ENCODE results near the gene NCKAP5. TPM values are rescaled to one million over a fixed set of nuclear protein-coding genes. Genes with fewer than 3 reads are reported as not detected.

The NCKAP5 gene
- total RNA-seq, 1 donor from 2014 or later = 0.20 TPM

GRCh38 chr2:132740081-132740720, 828.1 kb downstream of the NCKAP5 start:
- Mint-ChIP-seq H3K4me1 (ENCODE audit: low read depth, unreplicated experiment) (no peaks in the 10 kb centered on the region), H3K4me3 (ENCODE audit: unreplicated experiment) (no peak overlapping the region), H3K9me3 (ENCODE audit: unreplicated experiment) (peaks cover 1% of the 10 kb centered on the region), H3K36me3 (ENCODE audit: unreplicated experiment) (peaks cover 5% of the 10 kb centered on the region), H3K27ac (ENCODE audit: unreplicated experiment) (no peak overlapping the region), H3K27me3 (ENCODE audit: unreplicated experiment) (no peaks in the 10 kb centered on the region)
- no peak for TF ChIP-seq CTCF (IDR thresholded peaks at IDR 0.05; ENCODE audit: partially characterized antibody, unreplicated experiment)
- DNase-seq = no peak

- Mint-ChIP-seq H3K9me3 (ENCODE audit: unreplicated experiment) (peaks cover 1% of the 10 kb centered on the region), H3K27me3 (ENCODE audit: unreplicated experiment) (no peaks in the 10 kb centered on the region), H3K27ac (ENCODE audit: unreplicated experiment) (no peak overlapping the region), H3K36me3 (ENCODE audit: unreplicated experiment) (peaks cover 5% of the 10 kb centered on the region), H3K4me3 (ENCODE audit: unreplicated experiment) (no peak overlapping the region), H3K4me1 (ENCODE audit: low read depth, unreplicated experiment) (no peaks in the 10 kb centered on the region)
- no peak for DNase-seq
- no peak for TF ChIP-seq CTCF (IDR thresholded peaks at IDR 0.05; ENCODE audit: partially characterized antibody, unreplicated experiment)
Observed at GRCh38 chr2:132738223-132738622, 830.0 kb downstream of the NCKAP5 start.

GRCh38 chr2:132736059-132736458, 832.2 kb downstream of the NCKAP5 start:
- H3K4me1 Mint-ChIP-seq (ENCODE audit: low read depth, unreplicated experiment) = no peaks in the 10 kb centered on the region
- H3K9me3 Mint-ChIP-seq (ENCODE audit: unreplicated experiment) = peaks cover 1% of the 10 kb centered on the region
- TF ChIP-seq CTCF (IDR thresholded peaks at IDR 0.05; ENCODE audit: partially characterized antibody, unreplicated experiment) = no peak

GRCh38 chr2:132734961-132735360, 833.3 kb downstream of the NCKAP5 start:
- H3K27ac Mint-ChIP-seq (ENCODE audit: unreplicated experiment) = no peak overlapping the region
- H3K36me3 Mint-ChIP-seq (ENCODE audit: unreplicated experiment) = no peaks in the 10 kb centered on the region
- TF ChIP-seq CTCF (IDR thresholded peaks at IDR 0.05; ENCODE audit: partially characterized antibody, unreplicated experiment) = no peak
- H3K4me3 Mint-ChIP-seq (ENCODE audit: unreplicated experiment) = no peak overlapping the region
- no peak for DNase-seq
- peaks cover 1% of the 10 kb centered on the region for H3K9me3 Mint-ChIP-seq (ENCODE audit: unreplicated experiment)
- H3K4me1 Mint-ChIP-seq (ENCODE audit: low read depth, unreplicated experiment) = no peaks in the 10 kb centered on the region
- no peaks in the 10 kb centered on the region for H3K27me3 Mint-ChIP-seq (ENCODE audit: unreplicated experiment)

More at GRCh38 chr2:132736059-132736458, 832.2 kb downstream of the NCKAP5 start:
- H3K36me3 Mint-ChIP-seq (ENCODE audit: unreplicated experiment) = no peaks in the 10 kb centered on the region
- H3K27ac Mint-ChIP-seq (ENCODE audit: unreplicated experiment) = no peak overlapping the region
- no peak overlapping the region for H3K4me3 Mint-ChIP-seq (ENCODE audit: unreplicated experiment)
- DNase-seq = no peak
- no peaks in the 10 kb centered on the region for H3K27me3 Mint-ChIP-seq (ENCODE audit: unreplicated experiment)

GRCh38 chr2:132733094-132733493, 835.2 kb downstream of the NCKAP5 start:
- H3K9me3 Mint-ChIP-seq (ENCODE audit: unreplicated experiment) = peaks cover 1% of the 10 kb centered on the region

More at GRCh38 chr2:132733094-132733493, 835.2 kb downstream of the NCKAP5 start:
- no peak overlapping the region for H3K27ac Mint-ChIP-seq (ENCODE audit: unreplicated experiment)
- H3K36me3 Mint-ChIP-seq (ENCODE audit: unreplicated experiment) = no peaks in the 10 kb centered on the region
- DNase-seq = no peak
- H3K4me3 Mint-ChIP-seq (ENCODE audit: unreplicated experiment) = no peak overlapping the region
- no peaks in the 10 kb centered on the region for H3K27me3 Mint-ChIP-seq (ENCODE audit: unreplicated experiment)
- TF ChIP-seq CTCF (IDR thresholded peaks at IDR 0.05; ENCODE audit: partially characterized antibody, unreplicated experiment) = no peak
- no peaks in the 10 kb centered on the region for H3K4me1 Mint-ChIP-seq (ENCODE audit: low read depth, unreplicated experiment)
